ENCODE measurements around the gene LHX8.
"Not testable (repeated sequence)": the region's sequence is repeated elsewhere in the genome, so short reads cannot be mapped to it uniquely, and the experiment has no call there.

LHX8 gene

GRCh38 chr1:75170011-75170410 is 35.8 kb downstream of the LHX8 start:
- no peak overlapping the region for H3K4me3 Mint-ChIP-seq
- no peaks in the 10 kb centered on the region for H3K4me1 Mint-ChIP-seq
- H3K27ac Mint-ChIP-seq = no peak overlapping the region
- no peak for DNase-seq (ENCODE audit: low spot score in 2 of 2)
- peaks cover 12% of the 10 kb centered on the region for H3K9me3 Mint-ChIP-seq
- no peak for ATAC-seq
- H3K36me3 Mint-ChIP-seq = no peaks in the 10 kb centered on the region

GRCh38 chr1:75170981-75171380 is 36.8 kb downstream of the LHX8 start:
- Mint-ChIP-seq H3K4me1 (no peaks in the 10 kb centered on the region), H3K4me3 (no peak overlapping the region), H3K36me3 (no peaks in the 10 kb centered on the region), H3K9me3 (peaks cover 6% of the 10 kb centered on the region), H3K27ac (no peak overlapping the region)
- DNase-seq (ENCODE audit: low spot score in 2 of 2) (no peak), ATAC-seq (no peak)

GRCh38 chr1:75171876-75172275 is 37.7 kb downstream of the LHX8 start:
- DNase-seq (ENCODE audit: low spot score in 2 of 2) = no peak
- Mint-ChIP-seq H3K9me3 (peaks cover 6% of the 10 kb centered on the region), H3K27ac (no peak overlapping the region), H3K4me1 (no peaks in the 10 kb centered on the region), H3K36me3 (no peaks in the 10 kb centered on the region), H3K4me3 (no peak overlapping the region)
- ATAC-seq = no peak

- no peak overlapping the region for H3K4me3 Mint-ChIP-seq
- DNase-seq (ENCODE audit: low spot score in 2 of 2) (no peak), ATAC-seq (no peak)
- no peaks in the 10 kb centered on the region for H3K4me1 Mint-ChIP-seq
- no peak overlapping the region for H3K27ac Mint-ChIP-seq
- no peaks in the 10 kb centered on the region for H3K36me3 Mint-ChIP-seq
- H3K9me3 Mint-ChIP-seq = peaks cover 3% of the 10 kb centered on the region
Observed at GRCh38 chr1:75172556-75172955, 38.4 kb downstream of the LHX8 start.

- peaks cover 5% of the 10 kb centered on the region for H3K9me3 Mint-ChIP-seq
- ATAC-seq (no peak), DNase-seq (ENCODE audit: low spot score in 2 of 2) (no peak)
- H3K36me3 Mint-ChIP-seq = no peaks in the 10 kb centered on the region
- no peak overlapping the region for H3K4me3 Mint-ChIP-seq
- no peak overlapping the region for H3K27ac Mint-ChIP-seq
- H3K4me1 Mint-ChIP-seq = no peaks in the 10 kb centered on the region
Observed at GRCh38 chr1:75174031-75174760, 40.0 kb downstream of the LHX8 start.

GRCh38 chr1:75181214-75181955 is 47.2 kb downstream of the LHX8 start:
- not testable (repeated sequence) for ATAC-seq, H3K4me3 Mint-ChIP-seq, H3K27ac Mint-ChIP-seq

GRCh38 chr1:75188892-75189291 is 54.7 kb downstream of the LHX8 start:
- ATAC-seq = no peak
- no peak overlapping the region for H3K4me3 Mint-ChIP-seq

More at GRCh38 chr1:75181214-75181955, 47.2 kb downstream of the LHX8 start:
- DNase-seq (ENCODE audit: low spot score in 2 of 2); H3K4me1 Mint-ChIP-seq; H3K36me3 Mint-ChIP-seq: not testable (repeated sequence)
- peaks cover 12% of the 10 kb centered on the region for H3K9me3 Mint-ChIP-seq

GRCh38 chr1:75198163-75198562 is 64.0 kb downstream of the LHX8 start:
- Mint-ChIP-seq H3K9me3 (peaks cover 3% of the 10 kb centered on the region), H3K36me3 (no peaks in the 10 kb centered on the region), H3K4me1 (no peaks in the 10 kb centered on the region), H3K4me3 (no peak overlapping the region), H3K27ac (no peak overlapping the region)
- no peak for ATAC-seq
- no peak for DNase-seq (ENCODE audit: low spot score in 2 of 2)

More at GRCh38 chr1:75188892-75189291, 54.7 kb downstream of the LHX8 start:
- Mint-ChIP-seq H3K4me1 (no peaks in the 10 kb centered on the region), H3K36me3 (no peaks in the 10 kb centered on the region), H3K27ac (no peak overlapping the region), H3K9me3 (peaks cover 11% of the 10 kb centered on the region)
- no peak for DNase-seq (ENCODE audit: low spot score in 2 of 2)

GRCh38 chr1:75198761-75199160 is 64.6 kb downstream of the LHX8 start:
- DNase-seq (ENCODE audit: low spot score in 2 of 2) (no peak), ATAC-seq (no peak)
- no peak overlapping the region for H3K4me3 Mint-ChIP-seq
- no peak overlapping the region for H3K27ac Mint-ChIP-seq
- no peaks in the 10 kb centered on the region for H3K36me3 Mint-ChIP-seq
- peaks cover under 1% of the 10 kb centered on the region for H3K9me3 Mint-ChIP-seq
- no peaks in the 10 kb centered on the region for H3K4me1 Mint-ChIP-seq

- ATAC-seq (no peak), DNase-seq (ENCODE audit: low spot score in 2 of 2) (no peak)
- H3K27ac Mint-ChIP-seq = no peak overlapping the region
- no peaks in the 10 kb centered on the region for H3K9me3 Mint-ChIP-seq
- H3K36me3 Mint-ChIP-seq = no peaks in the 10 kb centered on the region
- H3K4me3 Mint-ChIP-seq = no peak overlapping the region
- H3K4me1 Mint-ChIP-seq = no peaks in the 10 kb centered on the region
Observed at GRCh38 chr1:75202751-75203150, 68.6 kb downstream of the LHX8 start.

- H3K36me3 Mint-ChIP-seq = no peaks in the 10 kb centered on the region
- no peak overlapping the region for H3K27ac Mint-ChIP-seq
- H3K4me1 Mint-ChIP-seq = no peaks in the 10 kb centered on the region
- ATAC-seq = peak; percentile 39
- no peaks in the 10 kb centered on the region for H3K9me3 Mint-ChIP-seq
- no peak for DNase-seq (ENCODE audit: low spot score in 2 of 2)
- H3K4me3 Mint-ChIP-seq = no peak overlapping the region
Observed at GRCh38 chr1:75203415-75204277, 69.5 kb downstream of the LHX8 start.

- DNase-seq (ENCODE audit: low spot score in 2 of 2) (no peak), ATAC-seq (no peak)
- H3K36me3 Mint-ChIP-seq = no peaks in the 10 kb centered on the region
- H3K27ac Mint-ChIP-seq = no peak overlapping the region
- no peak overlapping the region for H3K4me3 Mint-ChIP-seq
- no peaks in the 10 kb centered on the region for H3K4me1 Mint-ChIP-seq
- peaks cover 7% of the 10 kb centered on the region for H3K9me3 Mint-ChIP-seq
Observed at GRCh38 chr1:75208862-75209261, 74.7 kb downstream of the LHX8 start.
